HG02943 (cell line): ENCODE data around the gene GPT2.

Source experiments
- ATAC-seq: cut with Tn5 transposase; IDR thresholded peaks from one replicate; pipeline ENCODE4 v1.9.1; 2021; ENCODE audit warnings: mild to moderate bottlenecking, low read depth, moderate library complexity; ENCODE audit not compliant: unreplicated experiment

The GPT2 gene

GRCh38 chr16:46954562-46954961 lies 70.4 kb downstream of the GPT2 start:
- ATAC-seq, result no peak

- ATAC-seq, result no peak
These were observed 77.5 kb downstream of the GPT2 start for GRCh38 chr16:46961373-46962353.

GRCh38 chr16:46962629-46963028 lies 78.5 kb downstream of the GPT2 start:
- ATAC-seq, result no peak

- no peak for ATAC-seq
These were observed 83.9 kb downstream of the GPT2 start for GRCh38 chr16:46968063-46968435.

- ATAC-seq, result no peak
These were observed 85.9 kb downstream of the GPT2 start for GRCh38 chr16:46970089-46970488.

- ATAC-seq, result no peak
These were observed 87.1 kb downstream of the GPT2 start for GRCh38 chr16:46971271-46971670.

GRCh38 chr16:46972429-46973206 lies 88.5 kb downstream of the GPT2 start:
- ATAC-seq, result peak; percentile 45

GRCh38 chr16:46973207-46973995 lies 89.2 kb downstream of the GPT2 start, which contains the start of gene DNAJA2:
DNAJA2 (minus strand) TSS chr16:46973674; CDS start chr16:46973572, 102 bp downstream.
- peak; percentile 86 for ATAC-seq

GRCh38 chr16:46973996-46974324 lies 89.8 kb downstream of the GPT2 start:
- ATAC-seq, result peak; percentile 2

GRCh38 chr16:46974352-46974751 lies 90.2 kb downstream of the GPT2 start:
- ATAC-seq, result no peak

GRCh38 chr16:46975165-46975564 lies 91.0 kb downstream of the GPT2 start:
- ATAC-seq, result no peak

GRCh38 chr16:46975908-46976470 lies 91.8 kb downstream of the GPT2 start:
- no peak for ATAC-seq

GRCh38 chr16:46976550-46976949 lies 92.4 kb downstream of the GPT2 start:
- ATAC-seq, result no peak
